ENCODE measurements around the gene LBHD2. TPM values are rescaled to one million over a fixed set of nuclear protein-coding genes. Genes with fewer than 3 reads are reported as not detected.

Gene LBHD2
- total RNA-seq, 6 experiments from 2014 or later: not detected

- peak; percentile 64 for TF ChIP-seq POLR2A (IDR thresholded peaks at IDR 0.05)
- TF ChIP-seq, protein P1, sequence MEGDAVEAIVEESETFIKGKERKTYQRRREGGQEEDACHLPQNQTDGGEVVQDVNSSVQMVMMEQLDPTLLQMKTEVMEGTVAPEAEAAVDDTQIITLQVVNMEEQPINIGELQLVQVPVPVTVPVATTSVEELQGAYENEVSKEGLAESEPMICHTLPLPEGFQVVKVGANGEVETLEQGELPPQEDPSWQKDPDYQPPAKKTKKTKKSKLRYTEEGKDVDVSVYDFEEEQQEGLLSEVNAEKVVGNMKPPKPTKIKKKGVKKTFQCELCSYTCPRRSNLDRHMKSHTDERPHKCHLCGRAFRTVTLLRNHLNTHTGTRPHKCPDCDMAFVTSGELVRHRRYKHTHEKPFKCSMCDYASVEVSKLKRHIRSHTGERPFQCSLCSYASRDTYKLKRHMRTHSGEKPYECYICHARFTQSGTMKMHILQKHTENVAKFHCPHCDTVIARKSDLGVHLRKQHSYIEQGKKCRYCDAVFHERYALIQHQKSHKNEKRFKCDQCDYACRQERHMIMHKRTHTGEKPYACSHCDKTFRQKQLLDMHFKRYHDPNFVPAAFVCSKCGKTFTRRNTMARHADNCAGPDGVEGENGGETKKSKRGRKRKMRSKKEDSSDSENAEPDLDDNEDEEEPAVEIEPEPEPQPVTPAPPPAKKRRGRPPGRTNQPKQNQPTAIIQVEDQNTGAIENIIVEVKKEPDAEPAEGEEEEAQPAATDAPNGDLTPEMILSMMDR (IDR thresholded peaks at IDR 0.05): peak; percentile 4 to 51 (median 18)
- intact Hi-C loops (cut with DNase I): no loop called here
- H3K4me3 ChIP-seq: peak overlapping the region; percentile 37 to 63 (median 46)
- H3K27ac ChIP-seq: peak overlapping the region; percentile 60 to 95 (median 69)
- DNase-seq (peak; percentile 86 to 93 (median 91)), ATAC-seq (peak; percentile 53 to 69 (median 62))
- 60% methylated on average over 1 of the region's 12 CpGs for WGBS (ENCODE audit: insufficient coverage, low coverage, low lambda C conversion rate, missing lambda C conversion rate)
- H3K36me3 ChIP-seq: peaks cover 0 to 7% (median 0%) of the 10 kb centered on the region in 4 donors
- H3K9me3 ChIP-seq: no peaks in the 10 kb centered on the region
- H3K4me1 ChIP-seq: peaks cover 0 to 65% (median 20%) of the 10 kb centered on the region in 4 donors
- H3K27me3 ChIP-seq: no peaks in the 10 kb centered on the region
These were observed 15.2 kb downstream of the LBHD2 start for GRCh38 chr14:103099081-103099732.

GRCh38 chr14:103099733-103100280 is 15.8 kb downstream of the LBHD2 start:
- ATAC-seq (peak in 2 of 4 donors; percentile 0 to 1), DNase-seq (peak in 2 of 3 donors; percentile 53 to 60)
- TF ChIP-seq, protein P1 (IDR thresholded peaks at IDR 0.05): no peak
- TF ChIP-seq POLR2A (IDR thresholded peaks at IDR 0.05): no peak
- peaks cover 0 to 7% (median 0%) of the 10 kb centered on the region in 4 donors for H3K36me3 ChIP-seq
- H3K4me3 ChIP-seq: peak overlapping the region; percentile 37 to 63 (median 46)
- WGBS (ENCODE audit: insufficient coverage, low coverage, low lambda C conversion rate, missing lambda C conversion rate): 37% methylated on average over 4 of the region's 8 CpGs
- no peaks in the 10 kb centered on the region for H3K9me3 ChIP-seq
- peak overlapping the region; percentile 60 to 95 (median 69) for H3K27ac ChIP-seq
- intact Hi-C loops (cut with DNase I): loop anchor here (10.0 kb wide), 2 partner anchors 85 to 185 kb away; no protein-coding TSS in a partner anchor
- H3K27me3 ChIP-seq: no peaks in the 10 kb centered on the region
- peaks cover 0 to 69% (median 25%) of the 10 kb centered on the region in 4 donors for H3K4me1 ChIP-seq

- ATAC-seq: peak in 3 of 4 donors; percentile 1 to 4 (median 4)
- 23% methylated on average over 10 of the region's 25 CpGs for WGBS (ENCODE audit: insufficient coverage, low coverage, low lambda C conversion rate, missing lambda C conversion rate)
These were observed 16.5 kb downstream of the LBHD2 start for GRCh38 chr14:103100281-103101121.

More at GRCh38 chr14:103100281-103101121, 16.5 kb downstream of the LBHD2 start:
- intact Hi-C loops (cut with DNase I): loop anchor here (10.0 kb wide), 2 partner anchors 84 to 184 kb away; no protein-coding TSS in a partner anchor
- no peak for TF ChIP-seq POLR2A (IDR thresholded peaks at IDR 0.05)
- TF ChIP-seq, protein P1 (IDR thresholded peaks at IDR 0.05): no peak
- peak overlapping the region; percentile 60 to 95 (median 69) for H3K27ac ChIP-seq
- peaks cover 0 to 70% (median 25%) of the 10 kb centered on the region in 4 donors for H3K4me1 ChIP-seq
- H3K4me3 ChIP-seq: peak overlapping the region; percentile 37 to 63 (median 46)
- no peaks in the 10 kb centered on the region for H3K9me3 ChIP-seq
- peak; percentile 61 to 85 (median 73) for DNase-seq
- H3K36me3 ChIP-seq: peaks cover 0 to 7% (median 0%) of the 10 kb centered on the region in 4 donors
- no peaks in the 10 kb centered on the region for H3K27me3 ChIP-seq

Measured in right lobe of liver (tissue), 6 donors.